IPS DF 6.9 (cell line): Measurements from ENCODE around the gene BAG1.

Source experiments
- DNase-seq: peaks from one replicate; pipeline ENCODE4 v3.0.0-alpha.2; 2013; ENCODE audit warnings: low read depth, low spot score
- H3K27ac ChIP-seq: one replicate; pipeline ENCODE4 v1.5.1; 2013; ENCODE audit warnings: low read length, control low read depth
- H3K27me3 ChIP-seq: 2 replicates; pipeline ENCODE4 v1.6.1; 2013; ENCODE audit warnings: mild to moderate bottlenecking, low read length; ENCODE audit not compliant: control insufficient read depth, insufficient read depth
- H3K36me3 ChIP-seq: 2 replicates; pipeline ENCODE4 v1.6.1; 2013; ENCODE audit warnings: low read length; ENCODE audit not compliant: control insufficient read depth, insufficient read depth
- H3K4me1 ChIP-seq: 2 replicates; pipeline ENCODE4 v1.6.1; 2013; ENCODE audit warnings: low read length; ENCODE audit not compliant: control insufficient read depth, insufficient read depth
- H3K4me3 ChIP-seq: 2 replicates; pipeline ENCODE4 v1.5.1; 2013; ENCODE audit warnings: mild to moderate bottlenecking, low read length
- H3K9me3 ChIP-seq: 2 replicates; pipeline ENCODE4 v1.6.1; 2013; ENCODE audit warnings: low read length, inconsistent platforms; ENCODE audit not compliant: control insufficient read depth, insufficient read depth
- WGBS: extraction: QIAGEN DNeasy Blood & Tissue Kit; methylation state at CpG from one replicate; pipeline ENCODE4 v1.1.7; 2013; ENCODE audit warnings: mixed read lengths, missing lambda C conversion rate; ENCODE audit not compliant: insufficient read length, insufficient coverage; 5-methylcytosine and 5-hydroxymethylcytosine counted together

BAG1 gene

DNA sequence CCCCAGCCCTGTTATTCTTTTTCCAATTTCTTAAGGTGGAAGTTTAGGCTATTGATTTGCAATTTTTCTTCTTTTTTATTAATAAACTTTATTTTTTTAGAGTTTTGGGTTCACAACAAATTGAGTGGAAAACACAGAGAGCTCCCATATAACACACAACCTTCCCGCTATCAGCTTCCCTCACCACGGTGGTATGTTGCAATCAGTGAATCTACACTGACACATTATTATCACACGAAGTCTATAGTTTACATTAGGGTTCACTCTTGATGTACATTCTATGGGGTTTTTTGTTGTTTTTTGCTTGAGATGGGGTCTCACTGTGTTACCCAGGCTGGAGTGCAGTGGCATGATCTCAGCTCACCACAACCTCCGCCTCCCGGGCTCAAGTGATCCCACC, 21.0 kb upstream of the BAG1 start:
- no peaks in the 10 kb centered on the region; the same call in 1 of the 2 replicates for H3K36me3 ChIP-seq
- H3K4me3 ChIP-seq: no peak overlapping the region
- H3K27me3 ChIP-seq: no peaks in the 10 kb centered on the region
- no peak for DNase-seq
- H3K9me3 ChIP-seq: no peaks in the 10 kb centered on the region
- H3K27ac ChIP-seq: no peak overlapping the region
- no peaks in the 10 kb centered on the region for H3K4me1 ChIP-seq
- WGBS: no CpG with 5 or more reads among the region's 5 CpGs

DNA sequence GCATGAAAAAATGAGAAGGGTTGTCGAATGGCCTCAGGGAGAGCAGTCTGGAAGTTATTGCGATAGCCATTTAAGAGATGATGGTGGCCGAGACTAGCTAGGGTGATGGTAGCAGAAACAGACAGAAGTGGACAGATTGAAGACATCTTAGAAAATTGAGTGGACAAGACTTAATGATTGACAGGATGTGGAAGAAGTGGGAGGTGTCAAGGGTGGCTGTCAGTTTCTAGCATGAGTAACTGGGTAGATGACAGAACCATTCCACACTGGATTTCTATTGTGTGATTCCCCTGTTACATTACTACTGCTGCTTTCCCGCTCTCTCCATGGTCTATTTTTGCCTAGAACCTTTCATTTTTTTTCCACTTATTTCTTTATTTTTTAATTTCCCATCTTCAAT, 13.0 kb upstream of the BAG1 start:
- peaks cover 16% of the 10 kb centered on the region for H3K36me3 ChIP-seq
- no peak for DNase-seq
- H3K4me3 ChIP-seq: no peak overlapping the region
- WGBS: no CpG with 5 or more reads among the region's 4 CpGs
- H3K4me1 ChIP-seq: no peaks in the 10 kb centered on the region
- no peak overlapping the region for H3K27ac ChIP-seq
- H3K9me3 ChIP-seq: no peaks in the 10 kb centered on the region
- no peaks in the 10 kb centered on the region for H3K27me3 ChIP-seq

DNA sequence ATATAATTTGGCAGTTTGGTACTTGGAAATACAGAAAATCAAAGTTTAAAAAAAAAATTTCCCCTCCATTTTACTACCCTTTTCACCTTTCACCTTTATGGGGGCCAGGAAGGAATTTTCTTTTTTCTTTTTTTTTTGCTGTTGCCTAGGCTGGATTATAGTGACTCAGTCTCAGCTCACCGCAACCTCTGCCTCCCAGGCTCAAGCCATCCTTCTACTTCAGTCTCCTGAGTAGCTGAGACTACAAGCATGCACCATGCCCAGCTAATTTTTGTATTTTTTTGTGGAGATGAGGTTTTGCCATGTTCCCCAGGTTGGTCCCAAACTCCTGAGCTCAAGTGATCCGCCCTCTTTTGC, 9.4 kb upstream of the BAG1 start:
- WGBS: no CpG with 5 or more reads among the region's 2 CpGs
- no peaks in the 10 kb centered on the region for H3K9me3 ChIP-seq
- DNase-seq: no peak
- peaks cover 21% of the 10 kb centered on the region for H3K36me3 ChIP-seq
- H3K27ac ChIP-seq: no peak overlapping the region
- H3K4me1 ChIP-seq: no peaks in the 10 kb centered on the region
- H3K4me3 ChIP-seq: no peak overlapping the region
- H3K27me3 ChIP-seq: no peaks in the 10 kb centered on the region

DNA sequence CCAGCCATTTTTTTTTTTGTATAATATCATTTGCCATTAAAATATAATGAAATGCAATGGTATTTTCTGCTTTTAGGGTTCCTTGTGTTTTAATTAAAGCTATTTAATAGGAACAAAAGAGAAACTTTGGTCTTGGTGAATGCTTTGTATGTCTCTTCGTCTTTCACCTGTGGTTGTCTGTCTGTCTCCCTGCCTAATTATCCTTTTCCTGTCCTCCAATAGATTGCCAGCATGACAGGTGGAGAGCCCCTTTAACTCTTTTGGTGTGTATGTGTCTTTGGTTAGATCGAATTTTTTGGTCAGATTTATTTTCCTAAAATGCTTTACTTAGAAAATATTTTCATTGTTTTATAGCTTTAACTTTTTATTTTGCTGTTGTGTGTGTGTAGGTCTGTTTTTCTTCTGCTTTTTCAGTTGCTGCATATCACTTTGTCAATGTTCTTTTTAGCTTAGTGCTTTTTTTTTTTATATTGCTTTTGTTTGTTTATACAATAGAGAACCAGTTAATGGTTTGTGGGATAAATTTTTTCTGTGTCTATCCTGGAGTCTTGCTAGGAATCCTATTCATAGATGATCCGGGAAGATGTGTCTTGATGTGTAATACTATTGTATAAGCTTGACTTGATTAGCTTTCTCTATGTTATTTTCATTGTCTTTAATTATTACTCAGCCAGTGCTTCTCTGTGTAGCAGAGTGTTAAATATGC, 8.9 kb upstream of the BAG1 start:
- H3K36me3 ChIP-seq: peaks cover 17% of the 10 kb centered on the region
- WGBS: no CpG with 5 or more reads among the region's 3 CpGs
- no peak overlapping the region for H3K4me3 ChIP-seq
- H3K4me1 ChIP-seq: no peaks in the 10 kb centered on the region
- no peaks in the 10 kb centered on the region for H3K9me3 ChIP-seq
- DNase-seq: no peak
- H3K27me3 ChIP-seq: no peaks in the 10 kb centered on the region
- H3K27ac ChIP-seq: no peak overlapping the region

DNA sequence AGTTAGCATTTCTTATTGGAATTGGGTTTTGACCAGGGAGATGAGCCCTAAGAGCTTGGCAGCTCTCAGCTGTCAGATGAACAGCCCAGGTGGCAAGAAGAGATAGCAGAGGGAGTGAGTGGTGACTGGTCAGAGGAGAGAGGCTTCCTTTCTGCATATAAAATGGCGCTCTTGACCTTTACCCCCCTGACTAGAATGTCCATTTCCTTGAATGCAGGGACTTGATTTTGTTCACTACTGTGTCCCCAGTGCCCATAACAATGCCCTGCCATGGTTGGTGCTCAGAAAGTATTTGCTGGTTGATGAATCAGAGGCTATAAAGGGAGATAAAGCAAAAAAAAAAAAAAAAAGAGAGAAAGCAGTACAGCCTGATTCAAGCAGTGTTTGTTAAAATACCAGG, 7.6 kb upstream of the BAG1 start:
- Histone ChIP-seq H3K36me3 (peaks cover 10% of the 10 kb centered on the region), H3K27ac (no peak overlapping the region), H3K4me3 (no peak overlapping the region), H3K9me3 (no peaks in the 10 kb centered on the region), H3K4me1 (no peaks in the 10 kb centered on the region), H3K27me3 (no peaks in the 10 kb centered on the region)
- no CpG with 5 or more reads among the region's 1 CpG for WGBS
- no peak for DNase-seq

DNA sequence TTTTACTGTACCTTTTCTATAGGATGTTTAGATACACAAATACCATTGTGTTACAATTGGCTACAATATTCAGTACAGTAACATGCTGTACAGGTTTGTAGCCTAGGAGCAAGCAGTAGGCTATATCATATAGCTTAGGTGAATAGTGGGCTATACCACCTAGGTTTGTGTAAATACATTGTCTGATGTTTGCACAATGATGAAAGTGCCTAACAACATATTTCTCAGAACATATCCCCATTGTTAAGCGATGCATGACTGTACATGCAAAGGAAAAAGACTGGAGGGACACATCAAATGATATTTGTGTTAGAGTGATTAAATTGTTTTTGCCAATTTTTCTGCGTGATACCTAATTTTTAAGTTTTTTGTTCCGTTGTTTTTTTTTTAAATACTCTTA, 5.6 kb upstream of the BAG1 start:
- H3K4me1 ChIP-seq: 0 out of 2 replicates have a peak, but pooled peaks cover 4% of the 10 kb centered on the region
- no CpG with 5 or more reads among the region's 3 CpGs for WGBS
- no peaks in the 10 kb centered on the region for H3K9me3 ChIP-seq
- H3K4me3 ChIP-seq: no peak overlapping the region
- H3K27ac ChIP-seq: no peak overlapping the region
- H3K36me3 ChIP-seq: peaks cover 5% of the 10 kb centered on the region; the same call in 1 of the 2 replicates
- no peaks in the 10 kb centered on the region for H3K27me3 ChIP-seq
- DNase-seq: no peak

DNA sequence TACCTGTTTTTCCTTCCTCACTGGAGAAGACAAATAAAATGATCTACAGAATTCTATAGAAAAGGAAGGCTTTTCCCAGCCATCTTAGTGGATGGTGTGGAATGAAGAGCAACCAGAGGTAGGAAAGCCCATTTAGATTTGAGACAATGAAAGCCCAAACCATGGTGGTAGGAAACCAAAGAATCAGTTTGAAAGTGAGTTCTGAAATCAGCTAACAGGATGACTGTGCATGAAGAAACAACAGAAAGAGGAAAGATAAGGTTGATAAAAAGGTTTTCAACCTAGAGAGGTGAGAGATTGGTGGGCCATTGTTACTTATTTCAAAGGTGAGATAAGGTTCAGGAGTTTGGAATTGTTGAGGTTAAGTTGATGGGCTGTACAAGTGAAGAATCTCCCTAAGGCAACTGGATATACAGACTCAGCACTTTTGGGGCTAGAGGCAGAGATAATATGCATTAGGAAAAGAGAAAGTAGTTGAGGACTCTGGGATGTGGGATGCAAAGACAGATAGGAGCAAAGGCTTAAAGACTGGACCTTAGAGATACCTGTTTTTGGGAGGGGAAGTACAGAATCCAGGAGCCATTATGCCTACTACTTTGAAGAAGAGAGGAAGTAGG, 2.8 kb upstream of the BAG1 start:
- H3K27me3 ChIP-seq: no peaks in the 10 kb centered on the region
- H3K9me3 ChIP-seq: no peaks in the 10 kb centered on the region
- peaks cover 6% of the 10 kb centered on the region; the same call in 1 of the 2 replicates for H3K4me1 ChIP-seq
- DNase-seq: no peak
- peaks cover 5% of the 10 kb centered on the region; the same call in 1 of the 2 replicates for H3K36me3 ChIP-seq
- no peak overlapping the region for H3K27ac ChIP-seq
- no peak overlapping the region for H3K4me3 ChIP-seq

DNA sequence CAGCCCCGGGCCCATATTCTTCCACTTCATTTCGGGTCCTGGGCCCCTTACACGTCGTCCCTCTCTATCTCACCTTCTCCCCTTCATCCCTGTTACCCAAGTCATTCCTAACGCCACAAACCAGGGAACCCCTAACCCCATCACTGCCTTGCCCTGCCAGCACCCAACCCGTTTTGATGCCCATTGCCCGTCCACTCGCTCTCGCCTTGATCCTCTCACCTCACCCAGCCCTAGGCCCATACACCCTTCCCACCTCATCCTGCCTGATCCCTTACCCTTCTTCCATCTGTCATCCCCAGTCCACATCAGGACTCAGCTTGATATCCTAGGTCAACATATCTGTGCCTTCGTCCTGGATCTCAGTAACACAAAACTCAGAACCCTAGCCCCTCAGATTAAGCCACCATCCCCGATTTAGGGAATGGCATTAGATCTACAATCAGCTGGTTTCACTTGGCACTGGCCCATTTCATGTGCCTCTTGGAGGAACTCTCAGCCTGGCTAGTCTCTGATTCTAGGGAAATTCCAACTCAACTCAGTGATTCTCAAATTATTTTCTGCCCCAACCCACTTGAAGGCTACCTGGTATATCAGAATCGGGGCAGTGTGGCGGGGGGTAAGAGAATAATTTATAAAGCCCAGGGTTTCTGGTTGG, 830 bp upstream of the BAG1 start:
- Histone ChIP-seq H3K4me1 (peaks cover 6% of the 10 kb centered on the region; the same call in 1 of the 2 replicates), H3K9me3 (no peaks in the 10 kb centered on the region), H3K27ac (no peak overlapping the region), H3K36me3 (peaks cover under 1% of the 10 kb centered on the region; the same call in 1 of the 2 replicates), H3K4me3 (peak overlapping the region; percentile 86; the same call in 1 of the 2 replicates), H3K27me3 (no peaks in the 10 kb centered on the region)
- no CpG with 5 or more reads among the region's 13 CpGs for WGBS
- DNase-seq: no peak

DNA sequence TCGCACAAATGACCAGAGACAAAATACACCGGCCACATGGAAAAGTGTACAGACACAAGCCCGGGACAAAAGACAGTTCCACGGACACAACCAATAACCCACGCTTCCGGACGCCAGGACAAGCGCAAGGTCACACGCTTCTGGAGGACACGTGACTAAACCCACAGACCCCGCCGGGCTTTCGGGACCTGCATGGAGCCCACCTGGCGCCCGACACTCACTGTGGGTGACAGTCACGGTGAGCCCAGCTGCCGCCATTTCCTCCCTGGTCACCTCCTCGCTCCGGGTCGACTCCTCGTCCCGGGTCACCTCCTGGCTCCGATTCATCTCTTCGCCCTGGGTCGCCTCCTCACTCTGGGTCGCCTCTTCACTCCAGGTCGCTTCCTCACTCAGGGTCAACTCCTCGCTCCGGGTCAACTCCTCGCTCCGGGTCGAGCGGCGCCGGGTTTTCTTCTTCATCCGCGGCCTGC, 470 bp downstream of the BAG1 start:
- peaks cover 6% of the 10 kb centered on the region; the same call in 1 of the 2 replicates for H3K4me1 ChIP-seq
- H3K9me3 ChIP-seq: no peaks in the 10 kb centered on the region
- WGBS: no CpG with 5 or more reads among the region's 37 CpGs
- DNase-seq: no peak
- no peaks in the 10 kb centered on the region for H3K27me3 ChIP-seq
- H3K4me3 ChIP-seq: peak overlapping the region; percentile 59
- peaks cover 6% of the 10 kb centered on the region; the same call in 1 of the 2 replicates for H3K36me3 ChIP-seq
- H3K27ac ChIP-seq: no peak overlapping the region

DNA sequence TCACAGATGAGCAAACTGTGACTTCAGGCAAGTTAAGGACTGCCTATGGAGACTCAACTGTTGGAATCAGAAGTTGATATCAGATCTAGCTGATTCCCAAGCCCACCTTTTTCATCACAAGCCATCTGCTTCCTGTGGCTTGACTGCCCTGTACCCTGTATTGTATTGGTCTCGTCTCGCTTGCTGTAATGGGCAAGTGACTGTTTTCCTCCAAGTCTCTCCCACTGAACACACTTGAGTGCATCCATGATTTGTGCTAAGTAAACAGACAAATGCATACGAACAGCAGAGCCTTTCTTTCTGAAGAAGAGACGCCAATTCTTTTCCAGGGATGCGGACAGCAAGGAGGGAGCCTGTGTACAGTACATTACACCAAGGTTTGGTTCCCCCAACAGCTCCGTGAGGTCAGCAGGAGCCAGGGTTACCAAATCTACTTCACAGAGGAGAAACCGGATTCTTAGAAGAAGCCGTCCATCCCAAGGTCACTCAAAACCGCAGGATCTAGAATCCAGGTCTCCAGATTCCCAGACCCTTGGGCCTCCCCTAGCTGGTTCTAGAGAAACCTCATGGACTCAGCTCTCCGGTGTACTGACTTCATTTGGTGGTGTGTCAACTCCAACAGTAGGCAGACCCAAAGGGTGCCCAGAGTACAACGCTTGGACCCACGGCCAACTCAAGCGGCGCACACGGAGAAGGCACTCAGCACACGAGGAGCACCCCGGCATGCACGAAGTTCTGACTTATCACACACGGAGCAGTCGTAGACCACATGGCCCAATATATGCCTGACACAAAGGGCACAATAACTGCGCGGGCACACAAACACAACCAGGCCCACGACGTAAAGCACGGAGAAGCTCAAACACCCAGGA, 1.1 kb downstream of the BAG1 start:
- H3K27ac ChIP-seq: no peak overlapping the region
- H3K9me3 ChIP-seq: no peaks in the 10 kb centered on the region
- H3K36me3 ChIP-seq: peaks cover 6% of the 10 kb centered on the region; the same call in 1 of the 2 replicates
- no peak for DNase-seq
- H3K4me1 ChIP-seq: peaks cover 6% of the 10 kb centered on the region; the same call in 1 of the 2 replicates
- no CpG with 5 or more reads among the region's 25 CpGs for WGBS
- peak overlapping the region; percentile 59 for H3K4me3 ChIP-seq
- H3K27me3 ChIP-seq: no peaks in the 10 kb centered on the region
